Common myeloid progenitor, CD34-positive (primary cell): ENCODE measurements around the gene ZNF688.

Experiments used
- CTCF ChIA-PET: fragments of 350-600 bp; sonication (Branson Sonifier 250); formaldehyde crosslinking; loops from one replicate; lab custom pipeline; 2021; ENCODE audit warnings: antibody characterized with exemption; lab: Charles Lee
- POLR2A ChIA-PET: fragments of 350-600 bp; sonication (Branson Sonifier 250); formaldehyde crosslinking; loops from one replicate; lab custom pipeline; 2021; ENCODE audit warnings: antibody characterized with exemption; lab: Charles Lee
- DNase-seq, 3 donors: peaks; one replicate each; pipeline versions ENCODE4 v3.0.0 to v3.0.0-alpha.2; 2013
- H3K27ac ChIP-seq, 2 experiments: 1 replicate in 1 of 2; 2 replicates in 1 of 2; pipeline ENCODE4 v1.7.0; 2013; ENCODE audit warnings: inconsistent platforms in 2 of 2, low read length in 2 of 2, mild to moderate bottlenecking in 2 of 2, low read depth in 1 of 2, moderate library complexity in 1 of 2; ENCODE audit not compliant: severe bottlenecking in 2 of 2, insufficient read depth in 1 of 2, poor library complexity in 1 of 2
- H3K27me3 ChIP-seq, 5 experiments: replicated peaks in 2 of 5; 1 replicate in 3 of 5; 2 replicates in 2 of 5; pipeline versions ENCODE4 v1.6.1 to v1.7.0; 2013; ENCODE audit warnings: low read length in 4 of 5, mild to moderate bottlenecking in 2 of 5, moderate library complexity in 2 of 5, inconsistent platforms in 1 of 5; ENCODE audit not compliant: insufficient read depth in 5 of 5, control insufficient read depth in 4 of 5
- H3K36me3 ChIP-seq, 4 experiments: 1 replicate in 2 of 4; 2 replicates in 2 of 4; pipeline versions ENCODE4 v1.6.1 to v1.7.0; 2013; ENCODE audit warnings: low read length in 3 of 4, control low read depth in 1 of 4, mild to moderate bottlenecking in 1 of 4; ENCODE audit not compliant: control insufficient read depth in 4 of 4, insufficient read depth in 4 of 4
- H3K4me1 ChIP-seq, 4 experiments: 1 replicate in 3 of 4; 2 replicates in 1 of 4; pipeline versions ENCODE4 v1.6.1 to v1.7.1; 2013; ENCODE audit warnings: low read length in 3 of 4, mild to moderate bottlenecking in 3 of 4, control low read depth in 1 of 4, inconsistent platforms in 1 of 4, moderate library complexity in 1 of 4; ENCODE audit not compliant: control insufficient read depth in 4 of 4, insufficient read depth in 4 of 4; ENCODE audit errors: control extremely low read depth in 1 of 4
- H3K4me3 ChIP-seq, 7 experiments: 1 replicate in 4 of 7; 2 replicates in 3 of 7; pipeline versions ENCODE4 v1.5.1 to v1.7.0; 2013; ENCODE audit warnings: mild to moderate bottlenecking in 7 of 7, low read length in 6 of 7, moderate library complexity in 6 of 7, inconsistent platforms in 2 of 7, low read depth in 2 of 7, control low read depth in 1 of 7; ENCODE audit not compliant: insufficient read depth in 4 of 7, control insufficient read depth in 1 of 7; ENCODE audit errors: extremely low read depth in 1 of 7
- H3K9me3 ChIP-seq, 5 experiments: 1 replicate in 4 of 5; 2 replicates in 1 of 5; pipeline versions ENCODE4 v1.6.1 to v1.7.1; 2013; ENCODE audit warnings: low read length in 4 of 5, mild to moderate bottlenecking in 2 of 5, inconsistent platforms in 1 of 5, low read depth in 1 of 5, moderate library complexity in 1 of 5; ENCODE audit not compliant: control insufficient read depth in 4 of 5, insufficient read depth in 2 of 5; ENCODE audit errors: control extremely low read depth in 1 of 5
- WGBS: methylation state at CpG from one replicate; pipeline ENCODE4 v1.1.5; 2013; ENCODE audit not compliant: insufficient coverage; 5-methylcytosine and 5-hydroxymethylcytosine counted together

Gene ZNF688

GRCh38 chr16:30521873-30522641 is 49.5 kb downstream of the ZNF688 start:
- ChIA-PET POLR2A (no interaction called here), CTCF (no interaction called here)
- 98% methylated on average over 10 of the region's 11 CpGs for WGBS
- H3K27ac ChIP-seq = no peak overlapping the region
- no peaks in the 10 kb centered on the region for H3K27me3 ChIP-seq
- DNase-seq = no peak
- H3K9me3 ChIP-seq = no peaks in the 10 kb centered on the region
- H3K4me1 ChIP-seq = peaks cover 0 to 10% (median 7%) of the 10 kb centered on the region in 4 experiments
- H3K4me3 ChIP-seq = no peak overlapping the region
- peaks cover 0 to 54% (median 33%) of the 10 kb centered on the region in 4 experiments for H3K36me3 ChIP-seq

GRCh38 chr16:30521476-30521872 is 50.0 kb downstream of the ZNF688 start:
- POLR2A ChIA-PET = no interaction called here
- Histone ChIP-seq H3K9me3 (no peaks in the 10 kb centered on the region), H3K27ac (no peak overlapping the region), H3K4me3 (no peak overlapping the region), H3K27me3 (no peaks in the 10 kb centered on the region), H3K4me1 (peaks cover 0 to 10% (median 7%) of the 10 kb centered on the region in 4 experiments), H3K36me3 (peaks cover 0 to 60% (median 38%) of the 10 kb centered on the region in 4 experiments)
- CTCF ChIA-PET = no interaction called here
- DNase-seq = no peak
- 98% methylated on average over 6 of the region's 7 CpGs for WGBS
